Gastrocnemius medialis (tissue), 4 donors: Measurements from ENCODE around the gene CACNA1C.

Experiments
- POLR2A ChIP-seq, 2 donors: fragments of 450-650 bp; IDR thresholded peaks; one replicate each; pipeline ENCODE4 v1.6.1; 2017; ENCODE audit warnings: antibody characterized with exemption in 2 of 2, mild to moderate bottlenecking in 2 of 2, moderate library complexity in 2 of 2
- TF ChIP-seq, protein P1 (sequence below), 5 experiments: fragments of 450-650 bp in 3 of 5; fragments of 200-600 bp in 2 of 5; sonication (generic) in 2 of 5; IDR thresholded peaks in 4 of 5; conservative IDR thresholded peaks in 1 of 5; 1 replicate in 4 of 5; 2 replicates in 1 of 5; pipeline ENCODE4 v1.5.1; 2016 to 2019; ENCODE audit warnings: antibody characterized with exemption in 5 of 5, mild to moderate bottlenecking in 3 of 5, moderate library complexity in 3 of 5

- TF ChIP-seq, protein P1, sequence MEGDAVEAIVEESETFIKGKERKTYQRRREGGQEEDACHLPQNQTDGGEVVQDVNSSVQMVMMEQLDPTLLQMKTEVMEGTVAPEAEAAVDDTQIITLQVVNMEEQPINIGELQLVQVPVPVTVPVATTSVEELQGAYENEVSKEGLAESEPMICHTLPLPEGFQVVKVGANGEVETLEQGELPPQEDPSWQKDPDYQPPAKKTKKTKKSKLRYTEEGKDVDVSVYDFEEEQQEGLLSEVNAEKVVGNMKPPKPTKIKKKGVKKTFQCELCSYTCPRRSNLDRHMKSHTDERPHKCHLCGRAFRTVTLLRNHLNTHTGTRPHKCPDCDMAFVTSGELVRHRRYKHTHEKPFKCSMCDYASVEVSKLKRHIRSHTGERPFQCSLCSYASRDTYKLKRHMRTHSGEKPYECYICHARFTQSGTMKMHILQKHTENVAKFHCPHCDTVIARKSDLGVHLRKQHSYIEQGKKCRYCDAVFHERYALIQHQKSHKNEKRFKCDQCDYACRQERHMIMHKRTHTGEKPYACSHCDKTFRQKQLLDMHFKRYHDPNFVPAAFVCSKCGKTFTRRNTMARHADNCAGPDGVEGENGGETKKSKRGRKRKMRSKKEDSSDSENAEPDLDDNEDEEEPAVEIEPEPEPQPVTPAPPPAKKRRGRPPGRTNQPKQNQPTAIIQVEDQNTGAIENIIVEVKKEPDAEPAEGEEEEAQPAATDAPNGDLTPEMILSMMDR (IDR thresholded peaks at IDR 0.05 in 4 of 5, conservative IDR thresholded peaks at IDR 0.05 in 1 of 5): no peak
- TF ChIP-seq POLR2A (IDR thresholded peaks at IDR 0.05): no peak
Observed at GRCh38 chr12:2290091-2290490, 237.3 kb downstream of the CACNA1C start.
